Measurements from ENCODE around the gene ABRACL. TPM values are rescaled to one million over a fixed set of nuclear protein-coding genes. Genes with fewer than 3 reads are reported as not detected.
A peak's percentile ranks its signal among the peaks of the same experiment; 100 is the strongest.

Gene ABRACL
- total and polyA plus RNA-seq, 7 experiments from 2014 or later, result 39.5 to 216 (median 108) TPM

- no peaks in the 10 kb centered on the region for H3K27me3 ChIP-seq (ENCODE audit: control insufficient read depth in 2 of 2, insufficient read depth in 2 of 2, low read length in 2 of 2)
- Mint-ChIP-seq H3K4me1 (peaks cover 13 to 28% (median 18%) of the 10 kb centered on the region in 7 donors), H3K27me3 (no peaks in the 10 kb centered on the region), H3K4me3 (peak overlapping the region in 6 of 10 donors; percentile 88 to 98 (median 94)), H3K36me3 (no peaks in the 10 kb centered on the region), H3K27ac (peak overlapping the region in 8 of 9 donors; percentile 58 to 97 (median 94)), H3K9me3 (no peaks in the 10 kb centered on the region)
- ChIA-PET CTCF (interaction anchor here (1.1 kb wide), 1 partner anchor 347 kb away, joined by 3 read pairs; the partner anchor contains the start of gene CITED2), POLR2A (interaction anchor here (0.7 to 4.5 kb wide), 6 partner anchors 12 to 346 kb away, joined by 3 to 22 read pairs (median 14); partner anchors contain the start of genes CITED2 and REPS1)
- ATAC-seq (peak; percentile 18), DNase-seq (no peak)
- H3K4me1 ChIP-seq (ENCODE audit: control insufficient read depth in 2 of 2, insufficient read depth in 2 of 2, low read length in 2 of 2), result peaks cover 3 to 18% of the 10 kb centered on the region in 2 donors
- H3K4me3 ChIP-seq (ENCODE audit: low read length), result peak overlapping the region; percentile 72
- H3K9me3 ChIP-seq (ENCODE audit: control insufficient read depth in 2 of 3, low read length in 3 of 3), result no peaks in the 10 kb centered on the region
- peaks cover 0 to 8% (median 0%) of the 10 kb centered on the region in 3 experiments for H3K36me3 ChIP-seq (ENCODE audit: control insufficient read depth in 2 of 3, insufficient read depth in 3 of 3, low read length in 3 of 3)
- H3K27ac ChIP-seq (ENCODE audit: low read depth, low read length), result peak overlapping the region; percentile 88
- intact Hi-C loops (cut with micrococcal nuclease), result loop anchor here (1.0 to 5.0 kb wide), 17 partner anchors 8 to 921 kb away; partner anchors contain the start of genes CCDC28A (in 2 of the 2), CITED2 (in 2 of the 2), HECA (in 2 of the 2) and REPS1 (in 2 of the 2)
Observed at GRCh38 chr6:139028215-139028657, 309 bp upstream of the ABRACL start.

- H3K27ac Mint-ChIP-seq, result peak overlapping the region in 1 of 9 donors; percentile 96
- Histone ChIP-seq H3K27me3 (ENCODE audit: control insufficient read depth in 2 of 2, insufficient read depth in 2 of 2, low read length in 2 of 2) (no peaks in the 10 kb centered on the region), H3K9me3 (ENCODE audit: control insufficient read depth in 2 of 3, low read length in 3 of 3) (no peaks in the 10 kb centered on the region), H3K4me1 (ENCODE audit: control insufficient read depth in 2 of 2, insufficient read depth in 2 of 2, low read length in 2 of 2) (peaks cover 3 to 18% of the 10 kb centered on the region in 2 donors), H3K4me3 (ENCODE audit: low read length) (peak overlapping the region; percentile 72), H3K27ac (ENCODE audit: low read depth, low read length) (peak overlapping the region; percentile 88), H3K36me3 (ENCODE audit: control insufficient read depth in 2 of 3, insufficient read depth in 3 of 3, low read length in 3 of 3) (peaks cover 0 to 14% (median 0%) of the 10 kb centered on the region in 3 experiments)
- POLR2A ChIA-PET, result interaction anchor here (0.5 to 4.5 kb wide), 27 partner anchors 9 to 344 kb away, joined by 3 to 22 read pairs (median 4); partner anchors contain the start of genes CITED2, HECA, REPS1 and TXLNB
- DNase-seq, result peak in 1 of 9 donors; percentile 11
- H3K36me3 Mint-ChIP-seq, result peaks cover 0 to 13% (median 10%) of the 10 kb centered on the region in 5 donors
- CTCF ChIA-PET, result interaction anchor here (0.5 to 1.1 kb wide), 3 partner anchors 19 to 345 kb away, joined by 3 read pairs; partner anchors contain the start of gene CITED2
- peak; percentile 10 for ATAC-seq
- H3K27me3 Mint-ChIP-seq, result no peaks in the 10 kb centered on the region
- no peaks in the 10 kb centered on the region for H3K9me3 Mint-ChIP-seq
- H3K4me3 Mint-ChIP-seq, result peak overlapping the region in 2 of 10 donors; percentile 88 to 96
- intact Hi-C loops (cut with micrococcal nuclease), result loop anchor here (2.0 to 5.0 kb wide), 7 partner anchors 83 to 922 kb away; partner anchors contain the start of genes PERP (in 1 of the 2) and TXLNB (in 1 of the 2)
- H3K4me1 Mint-ChIP-seq, result peaks cover 13 to 40% (median 25%) of the 10 kb centered on the region in 7 donors
Observed at GRCh38 chr6:139029470-139030227, 1.1 kb downstream of the ABRACL start.

GRCh38 chr6:139030228-139030963, 1.9 kb downstream of the ABRACL start:
- intact Hi-C loops (cut with micrococcal nuclease), result loop anchor here in 1 of 2 donors (2.0 kb wide), 1 partner anchor 334 kb away; no protein-coding TSS in a partner anchor
- Histone ChIP-seq H3K4me1 (ENCODE audit: control insufficient read depth in 2 of 2, insufficient read depth in 2 of 2, low read length in 2 of 2) (peaks cover 3 to 18% of the 10 kb centered on the region in 2 donors), H3K4me3 (ENCODE audit: low read length) (peak overlapping the region; percentile 72), H3K27me3 (ENCODE audit: control insufficient read depth in 2 of 2, insufficient read depth in 2 of 2, low read length in 2 of 2) (no peaks in the 10 kb centered on the region), H3K36me3 (ENCODE audit: control insufficient read depth in 2 of 3, insufficient read depth in 3 of 3, low read length in 3 of 3) (peaks cover 0 to 21% (median 0%) of the 10 kb centered on the region in 3 experiments), H3K9me3 (ENCODE audit: control insufficient read depth in 2 of 3, low read length in 3 of 3) (no peaks in the 10 kb centered on the region), H3K27ac (ENCODE audit: low read depth, low read length) (peak overlapping the region; percentile 88)
- DNase-seq (peak in 7 of 9 donors; percentile 11 to 39 (median 24)), ATAC-seq (peak; percentile 30)
- peaks cover 0 to 20% (median 16%) of the 10 kb centered on the region in 5 donors for H3K36me3 Mint-ChIP-seq
- no peaks in the 10 kb centered on the region for H3K27me3 Mint-ChIP-seq
- ChIA-PET POLR2A (interaction anchor here (0.5 to 4.5 kb wide), 18 partner anchors 8 to 344 kb away, joined by 3 to 22 read pairs (median 5); partner anchors contain the start of genes CITED2 and REPS1), CTCF (interaction anchor here (0.6 to 1.0 kb wide), 3 partner anchors 19 to 102 kb away, joined by 3 to 4 read pairs (median 3); no protein-coding TSS in a partner anchor)
- no peak overlapping the region for H3K27ac Mint-ChIP-seq
- peaks cover 13 to 43% (median 25%) of the 10 kb centered on the region in 7 donors for H3K4me1 Mint-ChIP-seq
- H3K9me3 Mint-ChIP-seq, result no peaks in the 10 kb centered on the region
- no peak overlapping the region for H3K4me3 Mint-ChIP-seq

- Histone ChIP-seq H3K36me3 (ENCODE audit: control insufficient read depth in 2 of 3, insufficient read depth in 3 of 3, low read length in 3 of 3) (peaks cover 3 to 61% (median 4%) of the 10 kb centered on the region in 3 experiments), H3K9me3 (ENCODE audit: control insufficient read depth in 2 of 3, low read length in 3 of 3) (no peaks in the 10 kb centered on the region), H3K4me1 (ENCODE audit: control insufficient read depth in 2 of 2, insufficient read depth in 2 of 2, low read length in 2 of 2) (no peaks in the 10 kb centered on the region), H3K27ac (ENCODE audit: low read depth, low read length) (no peak overlapping the region), H3K4me3 (ENCODE audit: low read length) (no peak overlapping the region), H3K27me3 (ENCODE audit: control insufficient read depth in 2 of 2, insufficient read depth in 2 of 2, low read length in 2 of 2) (no peaks in the 10 kb centered on the region)
- Mint-ChIP-seq H3K27me3 (no peaks in the 10 kb centered on the region), H3K36me3 (peaks cover 12 to 61% (median 47%) of the 10 kb centered on the region in 5 donors), H3K4me1 (peaks cover 18 to 51% (median 36%) of the 10 kb centered on the region in 7 donors), H3K4me3 (no peak overlapping the region), H3K27ac (peak overlapping the region in 5 of 9 donors; percentile 29 to 71 (median 45)), H3K9me3 (peaks cover 0 to 2% (median 0%) of the 10 kb centered on the region in 11 donors)
- no peak for ATAC-seq
- CTCF ChIA-PET, result no interaction called here
- DNase-seq, result no peak
- intact Hi-C loops (cut with micrococcal nuclease), result no loop called here
- POLR2A ChIA-PET, result interaction anchor here (0.6 to 1.0 kb wide), 4 partner anchors 22 to 153 kb away, joined by 3 read pairs; no protein-coding TSS in a partner anchor
Observed at GRCh38 chr6:139037490-139037889, 8.9 kb downstream of the ABRACL start.

GRCh38 chr6:139044250-139044649, 15.7 kb downstream of the ABRACL start:
- H3K9me3 Mint-ChIP-seq, result peaks cover 0 to 1% (median 0%) of the 10 kb centered on the region in 11 donors
- Histone ChIP-seq H3K9me3 (ENCODE audit: control insufficient read depth in 2 of 3, low read length in 3 of 3) (no peaks in the 10 kb centered on the region), H3K4me3 (ENCODE audit: low read length) (no peak overlapping the region), H3K36me3 (ENCODE audit: control insufficient read depth in 2 of 3, insufficient read depth in 3 of 3, low read length in 3 of 3) (peaks cover 4 to 26% (median 4%) of the 10 kb centered on the region in 3 experiments), H3K27ac (ENCODE audit: low read depth, low read length) (no peak overlapping the region), H3K27me3 (ENCODE audit: control insufficient read depth in 2 of 2, insufficient read depth in 2 of 2, low read length in 2 of 2) (no peaks in the 10 kb centered on the region), H3K4me1 (ENCODE audit: control insufficient read depth in 2 of 2, insufficient read depth in 2 of 2, low read length in 2 of 2) (no peaks in the 10 kb centered on the region)
- H3K27ac Mint-ChIP-seq, result peak overlapping the region in 6 of 9 donors; percentile 8 to 82 (median 64)
- H3K27me3 Mint-ChIP-seq, result no peaks in the 10 kb centered on the region
- POLR2A ChIA-PET, result interaction anchor here (0.5 to 1.1 kb wide), 2 partner anchors 107 to 118 kb away, joined by 3 read pairs; no protein-coding TSS in a partner anchor
- ATAC-seq, result no peak
- CTCF ChIA-PET, result no interaction called here
- H3K36me3 Mint-ChIP-seq, result peaks cover 10 to 39% (median 31%) of the 10 kb centered on the region in 5 donors
- no peak overlapping the region for H3K4me3 Mint-ChIP-seq
- DNase-seq, result no peak
- H3K4me1 Mint-ChIP-seq, result peaks cover 7 to 27% (median 20%) of the 10 kb centered on the region in 7 donors
- intact Hi-C loops (cut with micrococcal nuclease), result no loop called here
